RWPE1 (cell line): ENCODE data around the gene NUFIP1.

Experiments used
- CTCF ChIA-PET: fragments of 350-600 bp; sonication (Branson Sonifier 250); formaldehyde crosslinking; extraction: SDS; loops from one replicate; lab custom pipeline; 2021; lab: Yijun Ruan, JAX
- POLR2A ChIA-PET: fragments of 400-600 bp; formaldehyde crosslinking; extraction: SDS; loops from one replicate; lab custom pipeline; 2020; ENCODE audit warnings: antibody characterized with exemption; ENCODE audit not compliant: low non-redundant PET; lab: Yijun Ruan, JAX
- DNase-seq: peaks from one replicate; pipeline ENCODE4 v3.0.0; 2012; ENCODE audit warnings: low spot score
- H3K27ac ChIP-seq: fragments of 450-650 bp; 2 replicates; pipeline ENCODE4 v1.5.1; 2017
- TF ChIP-seq, protein P1 (sequence below): fragments of 450-650 bp; conservative IDR thresholded peaks from 2 replicates; pipeline ENCODE4 v1.5.1; 2017; ENCODE audit warnings: low read depth, mild to moderate bottlenecking

Gene NUFIP1

DNA sequence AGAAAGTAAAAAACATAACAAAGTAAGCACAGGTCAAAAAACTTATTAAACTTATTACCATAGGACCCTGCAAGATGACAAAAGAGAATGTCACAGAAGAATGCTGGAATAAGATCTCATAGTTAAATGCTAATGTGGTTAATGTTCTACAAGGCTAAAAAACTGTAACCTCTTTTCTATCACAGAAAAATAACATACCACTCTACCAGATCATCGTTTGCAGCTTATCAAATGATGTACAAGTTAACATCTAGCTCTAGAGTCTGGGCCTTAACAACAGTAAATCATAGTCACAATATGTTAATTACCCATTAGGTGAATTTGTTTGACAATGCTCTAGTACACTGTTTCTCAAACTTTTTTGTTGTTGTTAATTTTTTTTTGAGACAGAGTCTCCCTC lies 53.0 kb downstream of the NUFIP1 start:
- no peak overlapping the region for H3K27ac ChIP-seq
- DNase-seq: no peak
- TF ChIP-seq, protein P1, sequence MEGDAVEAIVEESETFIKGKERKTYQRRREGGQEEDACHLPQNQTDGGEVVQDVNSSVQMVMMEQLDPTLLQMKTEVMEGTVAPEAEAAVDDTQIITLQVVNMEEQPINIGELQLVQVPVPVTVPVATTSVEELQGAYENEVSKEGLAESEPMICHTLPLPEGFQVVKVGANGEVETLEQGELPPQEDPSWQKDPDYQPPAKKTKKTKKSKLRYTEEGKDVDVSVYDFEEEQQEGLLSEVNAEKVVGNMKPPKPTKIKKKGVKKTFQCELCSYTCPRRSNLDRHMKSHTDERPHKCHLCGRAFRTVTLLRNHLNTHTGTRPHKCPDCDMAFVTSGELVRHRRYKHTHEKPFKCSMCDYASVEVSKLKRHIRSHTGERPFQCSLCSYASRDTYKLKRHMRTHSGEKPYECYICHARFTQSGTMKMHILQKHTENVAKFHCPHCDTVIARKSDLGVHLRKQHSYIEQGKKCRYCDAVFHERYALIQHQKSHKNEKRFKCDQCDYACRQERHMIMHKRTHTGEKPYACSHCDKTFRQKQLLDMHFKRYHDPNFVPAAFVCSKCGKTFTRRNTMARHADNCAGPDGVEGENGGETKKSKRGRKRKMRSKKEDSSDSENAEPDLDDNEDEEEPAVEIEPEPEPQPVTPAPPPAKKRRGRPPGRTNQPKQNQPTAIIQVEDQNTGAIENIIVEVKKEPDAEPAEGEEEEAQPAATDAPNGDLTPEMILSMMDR: no peak
- CTCF ChIA-PET: no interaction called here
- POLR2A ChIA-PET: no interaction called here

DNA sequence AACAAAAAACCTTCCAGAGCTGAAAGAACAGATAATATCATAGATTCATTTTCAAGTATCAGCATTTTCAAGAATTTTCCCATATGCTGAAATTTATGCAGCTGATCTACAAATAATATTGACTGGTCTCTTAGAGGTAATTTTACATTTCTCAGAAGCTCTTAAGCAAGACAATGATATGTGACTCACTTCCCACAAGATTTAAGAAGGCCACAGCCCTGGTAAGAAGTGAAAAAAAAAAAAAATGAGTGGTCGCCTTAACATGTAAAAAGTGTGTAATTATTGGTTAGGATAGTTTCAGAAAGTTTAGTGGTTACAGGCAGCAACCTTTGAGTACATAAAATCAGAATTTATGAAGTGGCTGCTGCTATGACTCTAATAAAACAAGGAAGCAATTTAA lies 54.5 kb downstream of the NUFIP1 start:
- peak; percentile 46 for DNase-seq
- no peak overlapping the region; the same call in 1 of the 2 replicates for H3K27ac ChIP-seq
- TF ChIP-seq, protein P1: no peak
- ChIA-PET CTCF (interaction anchor here (0.5 to 0.7 kb wide), 3 partner anchors 19 to 862 kb away, joined by 3 read pairs; no protein-coding TSS in a partner anchor), POLR2A (no interaction called here)

DNA sequence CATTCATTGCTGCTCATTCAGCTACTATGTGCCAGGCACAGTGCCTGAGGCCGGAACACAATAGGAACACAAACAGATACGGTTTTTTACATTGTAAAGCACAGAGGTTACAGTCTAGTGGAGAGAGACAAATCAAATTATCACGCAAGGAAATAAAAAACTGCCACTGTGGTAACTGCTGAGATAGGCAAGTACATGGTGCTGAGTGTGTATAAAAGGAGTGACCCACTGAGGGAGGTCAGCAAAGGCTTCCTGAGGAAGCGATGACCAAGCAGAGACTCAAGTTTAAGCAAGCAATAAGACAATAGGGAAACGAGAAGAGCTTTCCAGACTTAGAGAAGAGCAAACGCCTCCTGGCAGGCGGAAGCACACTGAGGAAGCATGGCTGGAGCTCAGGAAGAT lies 56.4 kb downstream of the NUFIP1 start:
- TF ChIP-seq, protein P1: no peak
- POLR2A ChIA-PET: no interaction called here
- CTCF ChIA-PET: no interaction called here
- H3K27ac ChIP-seq: no peak overlapping the region
- peak; percentile 23 for DNase-seq

DNA sequence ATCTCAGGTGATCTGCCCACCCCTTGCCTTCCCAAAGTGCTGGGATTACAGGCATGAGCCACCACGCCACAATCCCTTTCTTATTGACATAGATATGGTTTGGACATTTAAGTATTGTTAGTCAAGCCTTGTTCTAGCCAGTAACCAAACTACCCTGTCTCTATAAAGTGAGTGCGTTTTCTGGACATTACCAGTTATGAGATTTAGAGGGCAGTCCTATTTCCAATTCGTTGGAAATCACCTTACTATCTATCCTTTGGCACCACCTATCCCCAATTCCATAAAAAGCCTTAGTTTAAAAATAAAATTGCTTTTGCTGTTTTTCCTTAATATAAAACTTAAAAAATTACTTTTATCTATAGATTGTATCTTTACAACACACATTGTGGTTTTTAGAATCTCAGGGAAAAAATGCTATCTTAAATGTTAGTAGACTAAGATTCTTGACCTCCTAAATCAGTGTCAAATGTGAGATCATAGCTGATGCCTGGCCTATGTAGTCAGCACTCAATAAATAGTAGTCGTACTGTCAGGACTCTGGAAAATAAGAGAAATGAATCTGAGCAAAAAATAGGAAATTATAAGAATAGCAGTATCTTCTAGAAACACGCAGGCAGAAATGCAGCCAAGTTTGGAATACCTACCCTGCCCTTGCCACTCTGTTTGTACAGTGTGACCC lies 57.0 kb downstream of the NUFIP1 start:
- TF ChIP-seq, protein P1: no peak
- CTCF ChIA-PET: no interaction called here
- no peak for DNase-seq
- POLR2A ChIA-PET: no interaction called here
- H3K27ac ChIP-seq: no peak overlapping the region

DNA sequence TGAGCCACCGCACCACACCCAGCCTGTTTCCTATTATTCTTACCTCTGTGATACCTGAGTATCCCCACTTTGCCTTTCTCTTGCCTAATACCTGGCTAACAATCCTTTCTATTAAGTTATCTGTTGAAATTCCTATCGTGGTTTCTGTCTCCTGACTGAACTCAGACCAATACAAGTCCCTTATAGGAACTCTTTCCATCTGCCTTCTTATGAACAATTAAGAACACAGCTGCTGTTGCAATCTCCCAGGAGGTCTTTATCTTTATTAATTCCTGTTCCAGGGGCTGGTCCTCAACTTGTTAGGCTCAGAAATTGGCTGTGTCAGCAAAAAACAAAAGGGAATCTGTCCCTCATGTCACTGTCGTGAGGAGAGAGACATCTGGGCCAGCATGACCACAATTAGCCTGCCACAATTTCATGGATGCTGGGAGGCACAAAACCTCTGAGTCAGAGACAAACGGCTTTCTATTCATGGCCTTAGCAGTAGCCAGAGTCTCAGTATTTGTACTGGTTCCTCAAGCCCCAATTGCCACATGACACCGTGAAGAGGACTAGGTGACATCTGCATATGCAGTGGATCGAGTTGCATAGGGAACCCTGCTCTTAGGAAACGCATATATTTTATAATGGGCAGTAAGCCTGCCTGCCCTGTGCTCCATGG lies 58.2 kb downstream of the NUFIP1 start:
- no peak for DNase-seq
- POLR2A ChIA-PET: no interaction called here

DNA sequence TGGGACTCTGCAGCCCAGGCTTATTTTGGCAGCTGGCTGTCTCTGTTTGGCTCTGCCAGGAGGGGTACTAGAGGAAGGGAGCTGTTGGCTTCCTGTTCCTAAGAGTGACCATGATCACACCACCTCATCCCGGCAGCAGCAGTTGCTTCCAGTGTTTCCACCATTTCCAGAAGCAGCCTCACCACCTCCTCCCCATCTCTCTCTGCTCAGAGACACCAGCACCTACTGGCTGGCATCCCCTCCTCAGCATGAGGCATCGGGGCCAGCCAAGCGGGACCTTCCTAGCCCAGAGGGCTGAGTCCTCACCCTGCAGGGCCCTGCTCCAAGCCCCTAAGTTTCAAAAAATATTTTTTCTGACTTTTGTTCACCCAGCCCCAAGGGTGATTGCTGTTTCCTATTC lies 59.0 kb downstream of the NUFIP1 start:
- H3K27ac ChIP-seq: no peak overlapping the region
- ChIA-PET CTCF (no interaction called here), POLR2A (no interaction called here)
- no peak for DNase-seq
- TF ChIP-seq, protein P1: no peak

More for the DNA sequence above, 58.2 kb downstream of the NUFIP1 start:
- no peak overlapping the region for H3K27ac ChIP-seq
- TF ChIP-seq, protein P1: no peak
- CTCF ChIA-PET: interaction anchor here (0.7 kb wide), 1 partner anchor 115 kb away, joined by 3 read pairs; no protein-coding TSS in a partner anchor
